ENCODE data around the gene KIR3DL3. TPM values are rescaled to one million over a fixed set of nuclear protein-coding genes. Genes with fewer than 3 reads are reported as not detected.
"Not testable (repeated sequence)": the region's sequence is repeated elsewhere in the genome, so short reads cannot be mapped to it uniquely, and the experiment has no call there.

Gene KIR3DL3
- total and polyA plus RNA-seq, 2 experiments from 2014 or later, result not detected

GRCh38 chr19:54728167-54728566 is 3.9 kb downstream of the KIR3DL3 start (continued):
- no peak for TF ChIP-seq EZH2 (IDR thresholded peaks at IDR 0.05; ENCODE audit: low read depth, unreplicated experiment)

GRCh38 chr19:54729416-54730188 is 5.4 kb downstream of the KIR3DL3 start:
- H3K36me3 Mint-ChIP-seq (ENCODE audit: low read depth), result peaks cover 60% of the 10 kb centered on the region
- H3F3A ChIP-seq (replicated peaks; ENCODE audit: low read depth), result no peaks in the 10 kb centered on the region
- no peak overlapping the region for H3K27ac ChIP-seq (ENCODE audit: low read depth)
- no peaks in the 10 kb centered on the region for H4K20me1 ChIP-seq (replicated peaks; ENCODE audit: insufficient read depth)
- no peaks in the 10 kb centered on the region for H3K4me1 Mint-ChIP-seq
- H3K9me2 ChIP-seq (ENCODE audit: insufficient read depth), result no peaks in the 10 kb centered on the region
- H3K9me3 Mint-ChIP-seq, result peaks cover 98% of the 10 kb centered on the region
- H3K27me3 Mint-ChIP-seq (ENCODE audit: insufficient read depth, low read depth, poor library complexity), result peaks cover 10% of the 10 kb centered on the region
- no peak for DNase-seq (ENCODE audit: low spot score)
- no peak overlapping the region for H3K27ac Mint-ChIP-seq
- H3K4me3 ChIP-seq, result no peak overlapping the region
- no peak overlapping the region for H2AFZ ChIP-seq
- no peak overlapping the region for H3K4me3 Mint-ChIP-seq
- H3K36me3 ChIP-seq (ENCODE audit: insufficient read depth), result no peaks in the 10 kb centered on the region
- no peaks in the 10 kb centered on the region for H3K27me3 ChIP-seq (ENCODE audit: insufficient read depth)
- H3K4me1 ChIP-seq (ENCODE audit: insufficient read depth), result no peaks in the 10 kb centered on the region
- no peak overlapping the region for H3K4me2 ChIP-seq
- no peak for TF ChIP-seq NANOG (IDR thresholded peaks at IDR 0.05; ENCODE audit: borderline replicate concordance)
- H3K79me2 ChIP-seq (replicated peaks; ENCODE audit: insufficient read depth), result no peaks in the 10 kb centered on the region
- ATAC-seq, result no peak

DNA sequence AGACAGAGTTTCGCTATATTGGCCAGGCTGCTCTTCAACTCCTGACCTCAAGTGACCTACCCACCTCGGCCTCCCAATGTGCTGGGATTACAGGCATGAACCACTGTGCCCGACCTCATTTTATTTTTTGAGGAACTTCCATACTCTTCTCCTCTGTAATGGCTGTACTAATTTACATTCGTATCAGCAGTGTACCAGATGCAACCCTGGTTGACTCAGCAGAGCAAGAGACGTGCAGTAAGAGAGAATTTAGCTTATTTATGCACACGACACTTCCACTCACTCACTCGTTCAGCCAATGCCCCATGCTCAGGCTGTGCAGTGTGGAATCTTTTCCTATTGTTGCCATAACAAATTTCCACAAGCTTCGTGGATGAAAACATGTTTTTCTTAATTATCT is 6.9 kb downstream of the KIR3DL3 start:
- no peak overlapping the region for H3K4me3 ChIP-seq
- H3K4me2 ChIP-seq, result no peak overlapping the region
- no peak overlapping the region for H2AFZ ChIP-seq
- Mint-ChIP-seq H3K36me3 (ENCODE audit: low read depth) (peaks cover 53% of the 10 kb centered on the region), H3K4me1 (no peaks in the 10 kb centered on the region), H3K9me3 (peaks cover 98% of the 10 kb centered on the region), H3K27ac (no peak overlapping the region), H3K27me3 (ENCODE audit: insufficient read depth, low read depth, poor library complexity) (peaks cover 6% of the 10 kb centered on the region), H3K4me3 (no peak overlapping the region)
- no peaks in the 10 kb centered on the region for H3K4me1 ChIP-seq (ENCODE audit: insufficient read depth)
- TF ChIP-seq, protein P1, sequence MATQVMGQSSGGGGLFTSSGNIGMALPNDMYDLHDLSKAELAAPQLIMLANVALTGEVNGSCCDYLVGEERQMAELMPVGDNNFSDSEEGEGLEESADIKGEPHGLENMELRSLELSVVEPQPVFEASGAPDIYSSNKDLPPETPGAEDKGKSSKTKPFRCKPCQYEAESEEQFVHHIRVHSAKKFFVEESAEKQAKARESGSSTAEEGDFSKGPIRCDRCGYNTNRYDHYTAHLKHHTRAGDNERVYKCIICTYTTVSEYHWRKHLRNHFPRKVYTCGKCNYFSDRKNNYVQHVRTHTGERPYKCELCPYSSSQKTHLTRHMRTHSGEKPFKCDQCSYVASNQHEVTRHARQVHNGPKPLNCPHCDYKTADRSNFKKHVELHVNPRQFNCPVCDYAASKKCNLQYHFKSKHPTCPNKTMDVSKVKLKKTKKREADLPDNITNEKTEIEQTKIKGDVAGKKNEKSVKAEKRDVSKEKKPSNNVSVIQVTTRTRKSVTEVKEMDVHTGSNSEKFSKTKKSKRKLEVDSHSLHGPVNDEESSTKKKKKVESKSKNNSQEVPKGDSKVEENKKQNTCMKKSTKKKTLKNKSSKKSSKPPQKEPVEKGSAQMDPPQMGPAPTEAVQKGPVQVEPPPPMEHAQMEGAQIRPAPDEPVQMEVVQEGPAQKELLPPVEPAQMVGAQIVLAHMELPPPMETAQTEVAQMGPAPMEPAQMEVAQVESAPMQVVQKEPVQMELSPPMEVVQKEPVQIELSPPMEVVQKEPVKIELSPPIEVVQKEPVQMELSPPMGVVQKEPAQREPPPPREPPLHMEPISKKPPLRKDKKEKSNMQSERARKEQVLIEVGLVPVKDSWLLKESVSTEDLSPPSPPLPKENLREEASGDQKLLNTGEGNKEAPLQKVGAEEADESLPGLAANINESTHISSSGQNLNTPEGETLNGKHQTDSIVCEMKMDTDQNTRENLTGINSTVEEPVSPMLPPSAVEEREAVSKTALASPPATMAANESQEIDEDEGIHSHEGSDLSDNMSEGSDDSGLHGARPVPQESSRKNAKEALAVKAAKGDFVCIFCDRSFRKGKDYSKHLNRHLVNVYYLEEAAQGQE (IDR thresholded peaks at IDR 0.05; ENCODE audit: unreplicated experiment), result no peak
- TF ChIP-seq STAT1 (IDR thresholded peaks at IDR 0.05; ENCODE audit: unreplicated experiment) (no peak), EZH2phosphoT487 (IDR thresholded peaks at IDR 0.05; ENCODE audit: unreplicated experiment) (no peak), POLR2AphosphoS5 (IDR thresholded peaks at IDR 0.05; ENCODE audit: low read depth) (no peak), JUNB (IDR thresholded peaks at IDR 0.05; ENCODE audit: unreplicated experiment) (no peak), CREB1 (CRISPR knock-in tag; IDR thresholded peaks at IDR 0.05; ENCODE audit: low read depth) (no peak), ZNF114 (CRISPR knock-in tag; IDR thresholded peaks at IDR 0.05) (no peak), EZH2 (IDR thresholded peaks at IDR 0.05; ENCODE audit: low read depth, unreplicated experiment) (no peak)
- H3K27me3 ChIP-seq (ENCODE audit: insufficient read depth), result no peaks in the 10 kb centered on the region
- no peaks in the 10 kb centered on the region for H3K36me3 ChIP-seq (ENCODE audit: insufficient read depth)
- no peaks in the 10 kb centered on the region for H3K79me2 ChIP-seq (replicated peaks; ENCODE audit: insufficient read depth)
- no peaks in the 10 kb centered on the region for H3K9me2 ChIP-seq (ENCODE audit: insufficient read depth)
- DNase-seq (ENCODE audit: low spot score), result no peak
- ATAC-seq, result no peak
- no peak overlapping the region for H3K27ac ChIP-seq (ENCODE audit: low read depth)
- H3F3A ChIP-seq (replicated peaks; ENCODE audit: low read depth), result no peaks in the 10 kb centered on the region
- no peaks in the 10 kb centered on the region for H4K20me1 ChIP-seq (replicated peaks; ENCODE audit: insufficient read depth)

DNA sequence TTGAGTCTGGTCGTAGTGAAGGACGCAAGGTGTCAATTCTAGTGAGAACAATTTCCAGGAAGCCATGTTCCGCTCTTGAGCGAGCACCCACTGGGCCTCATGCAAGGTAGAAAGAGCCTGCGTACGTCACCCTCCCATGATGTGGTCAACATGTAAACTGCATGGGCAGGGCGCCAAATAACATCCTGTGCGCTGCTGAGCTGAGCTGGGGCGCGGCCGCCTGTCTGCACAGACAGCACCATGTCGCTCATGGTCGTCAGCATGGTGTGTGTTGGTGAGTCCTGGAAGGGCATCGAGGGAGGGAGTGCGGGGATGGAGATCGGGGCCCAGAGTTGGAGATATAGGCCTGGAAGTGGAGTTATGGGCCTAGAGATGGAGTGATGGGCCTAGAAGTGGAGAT is 14.1 kb downstream of the KIR3DL3 start, which contains the start of gene KIR2DL3:
Gene KIR2DL3, plus strand, starts transcription at position 208 of the 400 bp plus-strand sequence. Its CDS starts 33 bp downstream, at position 241.
- H3K9me2 ChIP-seq (ENCODE audit: insufficient read depth); H3K27ac ChIP-seq (ENCODE audit: low read depth); H3K4me1 ChIP-seq (ENCODE audit: insufficient read depth); H3K27me3 Mint-ChIP-seq (ENCODE audit: insufficient read depth, low read depth, poor library complexity); ATAC-seq; H3K27me3 ChIP-seq (ENCODE audit: insufficient read depth); H3F3A ChIP-seq (replicated peaks; ENCODE audit: low read depth); DNase-seq (ENCODE audit: low spot score); H3K4me3 ChIP-seq; H3K79me2 ChIP-seq (replicated peaks; ENCODE audit: insufficient read depth); H3K27ac Mint-ChIP-seq; H3K36me3 ChIP-seq (ENCODE audit: insufficient read depth); H4K20me1 ChIP-seq (replicated peaks; ENCODE audit: insufficient read depth); H2AFZ ChIP-seq; H3K4me2 ChIP-seq; H3K4me3 Mint-ChIP-seq; H3K4me1 Mint-ChIP-seq: not testable (repeated sequence)
- Mint-ChIP-seq H3K36me3 (ENCODE audit: low read depth) (peaks cover 43% of the 10 kb centered on the region), H3K9me3 (peaks cover 96% of the 10 kb centered on the region)

Measured in GM23338 (cell line).